ENCODE measurements around the gene THADA.
A peak's percentile ranks its signal among the peaks of the same experiment; 100 is the strongest.
"Not testable (repeated sequence)": the region's sequence is repeated elsewhere in the genome, so short reads cannot be mapped to it uniquely, and the experiment has no call there.

The THADA gene, protein sequence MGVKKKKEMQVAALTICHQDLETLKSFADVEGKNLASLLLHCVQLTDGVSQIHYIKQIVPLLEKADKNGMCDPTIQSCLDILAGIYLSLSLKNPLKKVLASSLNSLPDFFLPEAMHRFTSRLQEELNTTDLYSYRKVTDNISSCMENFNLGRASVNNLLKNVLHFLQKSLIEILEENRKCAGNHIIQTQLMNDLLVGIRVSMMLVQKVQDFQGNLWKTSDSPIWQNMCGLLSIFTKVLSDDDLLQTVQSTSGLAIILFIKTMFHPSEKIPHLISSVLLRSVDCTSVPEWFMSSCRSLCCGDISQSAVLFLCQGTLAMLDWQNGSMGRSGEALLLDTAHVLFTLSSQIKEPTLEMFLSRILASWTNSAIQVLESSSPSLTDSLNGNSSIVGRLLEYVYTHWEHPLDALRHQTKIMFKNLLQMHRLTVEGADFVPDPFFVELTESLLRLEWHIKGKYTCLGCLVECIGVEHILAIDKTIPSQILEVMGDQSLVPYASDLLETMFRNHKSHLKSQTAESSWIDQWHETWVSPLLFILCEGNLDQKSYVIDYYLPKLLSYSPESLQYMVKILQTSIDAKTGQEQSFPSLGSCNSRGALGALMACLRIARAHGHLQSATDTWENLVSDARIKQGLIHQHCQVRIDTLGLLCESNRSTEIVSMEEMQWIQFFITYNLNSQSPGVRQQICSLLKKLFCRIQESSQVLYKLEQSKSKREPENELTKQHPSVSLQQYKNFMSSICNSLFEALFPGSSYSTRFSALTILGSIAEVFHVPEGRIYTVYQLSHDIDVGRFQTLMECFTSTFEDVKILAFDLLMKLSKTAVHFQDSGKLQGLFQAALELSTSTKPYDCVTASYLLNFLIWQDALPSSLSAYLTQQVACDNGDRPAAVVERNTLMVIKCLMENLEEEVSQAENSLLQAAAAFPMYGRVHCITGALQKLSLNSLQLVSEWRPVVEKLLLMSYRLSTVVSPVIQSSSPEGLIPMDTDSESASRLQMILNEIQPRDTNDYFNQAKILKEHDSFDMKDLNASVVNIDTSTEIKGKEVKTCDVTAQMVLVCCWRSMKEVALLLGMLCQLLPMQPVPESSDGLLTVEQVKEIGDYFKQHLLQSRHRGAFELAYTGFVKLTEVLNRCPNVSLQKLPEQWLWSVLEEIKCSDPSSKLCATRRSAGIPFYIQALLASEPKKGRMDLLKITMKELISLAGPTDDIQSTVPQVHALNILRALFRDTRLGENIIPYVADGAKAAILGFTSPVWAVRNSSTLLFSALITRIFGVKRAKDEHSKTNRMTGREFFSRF (N-terminal part only)

DNA sequence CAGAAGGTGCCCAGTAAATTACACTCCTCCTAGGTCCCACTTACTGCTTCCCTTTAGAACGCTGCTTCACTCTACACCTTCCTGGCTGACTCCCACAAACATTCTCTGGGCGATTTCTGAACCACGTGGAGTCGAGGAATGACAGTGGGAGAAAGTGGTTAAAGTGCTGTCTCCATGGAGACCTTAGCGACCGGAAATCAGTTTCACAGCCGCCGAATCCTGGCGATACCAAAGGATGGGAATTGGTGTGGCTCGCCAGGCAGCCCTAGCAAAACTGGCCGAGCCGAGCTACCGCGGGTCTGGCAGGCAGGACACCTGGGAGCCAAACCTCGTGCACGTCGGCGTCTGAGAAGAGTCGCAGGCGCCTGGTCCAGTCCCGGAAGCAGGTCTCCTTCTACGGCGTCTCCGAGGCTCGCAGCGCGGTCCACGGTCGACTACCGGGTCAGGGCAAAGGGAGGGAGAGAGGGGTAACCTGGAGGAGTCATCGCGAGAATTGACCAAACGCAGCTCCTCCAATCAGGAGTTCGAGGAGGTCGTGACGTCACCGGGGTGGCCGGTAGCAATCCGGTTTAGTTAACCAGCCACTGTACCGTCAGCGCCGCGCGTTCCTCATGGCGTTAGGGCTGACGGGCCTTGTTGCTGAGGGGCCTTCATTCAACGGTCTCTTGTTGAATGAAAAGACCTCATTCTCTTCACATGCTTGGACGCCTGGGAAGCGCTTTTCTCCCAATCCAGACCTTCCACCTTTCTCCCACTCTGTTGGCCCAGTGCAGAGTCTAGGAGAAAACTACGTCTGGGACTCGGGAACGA is at the start of gene THADA:
TSS of gene THADA (minus strand) at position 436 of the 810 bp plus-strand sequence. CDS start 3,646 bp downstream, outside the sequence.
- peak; percentile 98 for DNase-seq (ENCODE audit: low spot score)

DNA sequence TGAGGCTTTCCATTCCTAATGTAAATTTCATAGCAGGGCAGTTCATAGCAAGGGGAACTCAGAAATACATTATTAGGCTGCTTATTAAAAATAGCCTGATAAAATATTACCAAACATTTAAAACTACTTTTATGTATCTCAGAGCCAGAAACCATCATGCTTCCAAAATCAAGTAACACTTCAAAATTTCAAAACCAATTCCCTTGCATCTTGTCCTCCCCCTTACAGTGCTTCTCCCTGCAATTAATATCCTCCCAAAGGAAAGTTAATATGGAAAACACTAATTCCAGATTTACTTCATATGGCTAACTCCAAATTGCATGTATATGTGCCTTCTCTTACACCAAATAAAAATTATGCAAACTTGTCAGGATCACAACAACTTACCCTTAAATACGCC is 47.8 kb upstream of the THADA start:
- DNase-seq (ENCODE audit: low spot score), result no peak

DNA sequence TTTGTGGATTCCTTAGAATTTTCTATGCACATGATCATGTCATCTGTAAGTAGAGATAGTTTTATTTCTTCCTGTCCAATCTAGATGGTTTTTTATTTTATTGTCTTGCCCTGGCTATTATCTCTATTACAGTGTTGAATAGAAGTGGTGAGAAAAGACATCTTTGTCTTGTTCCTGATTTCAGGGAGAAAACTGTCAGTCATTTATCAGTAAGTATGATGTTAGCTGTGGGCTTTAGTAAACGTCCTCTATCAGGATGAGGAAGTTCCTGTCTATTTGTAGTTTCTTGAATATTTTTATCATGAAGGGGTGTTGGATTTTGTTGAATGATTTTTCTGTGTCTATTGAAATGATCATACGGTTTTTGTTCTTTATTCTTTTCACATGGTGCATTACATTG is 46.5 kb upstream of the THADA start:
- no peak for DNase-seq (ENCODE audit: low spot score)

DNA sequence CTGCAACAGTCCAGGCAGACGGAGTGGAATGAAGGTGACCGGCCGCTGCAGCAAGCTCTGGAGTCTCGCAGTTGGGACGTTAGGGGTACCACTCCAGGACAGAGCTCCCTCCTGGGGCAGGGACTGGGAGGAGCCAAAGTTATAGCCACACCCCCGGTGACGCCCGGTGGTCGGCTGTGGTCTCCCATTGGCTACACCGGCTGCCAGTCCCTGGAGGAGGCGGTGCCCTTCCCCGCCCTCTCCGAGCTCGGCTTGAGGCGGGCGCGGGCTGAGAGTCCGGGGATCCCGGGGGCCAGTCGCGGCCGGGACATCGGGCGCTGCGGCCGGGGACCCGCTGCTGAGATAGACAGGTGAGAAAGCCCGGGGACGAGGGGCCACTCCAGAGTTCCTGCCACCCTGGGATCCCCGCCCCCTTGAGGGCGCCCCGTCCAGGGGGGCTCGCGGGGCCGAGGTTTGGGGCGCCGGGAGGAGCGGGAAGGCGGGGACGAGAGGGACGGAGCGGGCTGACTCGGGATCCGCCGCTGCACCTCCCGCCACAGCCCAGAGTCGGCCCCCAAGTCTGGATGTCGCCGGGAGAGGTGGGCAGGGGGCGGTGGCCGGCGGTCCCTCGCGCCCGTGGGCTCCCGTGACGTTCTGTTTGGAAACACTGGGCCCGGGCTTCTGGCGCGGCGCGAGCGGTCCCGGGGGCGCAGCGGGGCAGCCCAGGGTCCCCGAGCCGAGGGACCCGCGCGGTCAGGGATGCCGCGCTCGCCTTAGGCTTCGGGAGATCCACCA is 41.4 kb upstream of the THADA start, which contains the start of gene PLEKHH2:
TSS of gene PLEKHH2 (plus strand) at position 231 of the 774 bp plus-strand sequence. CDS start 7,414 bp downstream, outside the sequence.
- DNase-seq (ENCODE audit: low spot score), result peak; percentile 72

DNA sequence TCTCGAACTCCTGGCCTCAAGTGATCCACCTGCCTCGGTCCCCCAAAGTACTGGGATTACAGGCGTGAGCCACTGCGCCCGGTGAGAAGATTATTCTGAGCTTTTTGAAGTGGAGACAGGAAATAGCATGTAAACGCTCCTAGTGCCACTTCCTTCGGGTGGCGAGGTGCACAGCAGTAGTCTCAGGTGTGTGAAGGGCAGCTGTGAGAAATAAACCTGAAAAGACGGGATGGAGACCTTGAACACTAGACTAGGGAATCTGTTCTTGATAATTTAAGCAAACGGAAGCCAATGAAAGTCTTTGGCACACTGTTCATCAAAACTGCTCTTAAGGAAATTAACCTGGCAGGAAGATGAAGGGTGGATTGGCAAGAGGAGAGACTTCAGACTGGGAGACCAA is 40.8 kb upstream of the THADA start:
- DNase-seq (ENCODE audit: low spot score), result no peak

- not testable (repeated sequence) for DNase-seq (ENCODE audit: low spot score)
These were observed 40.3 kb upstream of the THADA start for GRCh38 chr2:43636153-43636552.

DNA sequence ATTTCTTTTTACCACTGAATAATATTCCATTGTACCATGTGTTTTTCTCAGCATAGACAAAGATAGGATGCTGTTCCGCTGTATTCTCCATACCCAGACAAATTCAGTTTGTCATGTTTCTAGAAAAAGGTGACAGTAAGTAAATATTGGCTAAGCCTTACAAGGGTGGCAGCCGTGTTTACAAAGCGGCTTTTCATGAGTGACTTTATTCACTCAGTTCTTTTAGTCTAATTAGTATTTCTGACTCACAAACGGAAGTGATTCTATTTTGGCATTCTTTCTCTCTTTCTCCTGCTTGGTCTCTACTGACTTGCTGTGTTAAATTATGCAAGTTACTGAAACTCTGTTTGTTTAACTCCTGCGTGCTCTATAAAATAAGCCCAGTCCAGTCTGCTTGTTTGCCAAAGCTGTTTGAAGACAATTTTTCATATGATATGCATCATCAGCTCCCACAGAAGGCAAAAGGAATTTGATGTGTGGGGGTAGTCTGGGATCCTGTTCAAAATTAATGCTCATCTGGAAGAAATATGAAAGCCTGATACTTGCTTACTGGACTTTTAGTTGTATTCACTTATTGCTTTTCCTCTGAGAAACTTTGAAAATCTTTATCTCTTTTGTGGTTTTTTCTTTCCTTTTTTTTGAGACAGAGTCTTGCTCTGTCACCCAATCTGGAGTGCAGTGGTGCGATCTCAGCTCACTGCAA is 38.9 kb upstream of the THADA start:
- no peak for DNase-seq (ENCODE audit: low spot score)

- no peak for DNase-seq (ENCODE audit: low spot score)
These were observed 35.9 kb upstream of the THADA start for GRCh38 chr2:43631618-43632317.

DNA sequence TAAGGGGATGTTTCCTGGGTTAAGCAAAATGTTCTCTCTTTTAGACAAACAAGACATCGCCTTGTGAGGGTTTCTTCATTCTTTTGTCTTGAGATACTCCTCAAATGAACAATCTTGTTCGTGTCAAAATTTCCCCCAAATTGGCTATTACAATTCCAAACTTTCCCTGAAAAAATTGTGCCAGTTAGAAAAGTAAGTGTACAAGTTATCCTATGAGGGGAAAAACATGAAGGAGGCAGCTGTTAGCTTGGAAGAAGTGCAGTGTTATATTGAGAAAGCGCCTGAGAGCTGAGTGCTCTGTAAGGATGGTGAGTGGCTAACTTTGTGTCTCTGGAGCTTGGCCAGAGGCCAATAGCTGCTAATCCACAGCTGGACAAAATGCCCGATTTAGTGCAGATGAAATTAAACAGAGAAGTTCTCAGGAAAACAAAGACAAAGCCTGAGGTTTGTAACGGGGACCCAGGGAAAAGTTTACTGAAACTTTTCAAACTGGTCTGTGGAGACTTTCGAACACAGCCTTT is 27.2 kb upstream of the THADA start:
- no peak for DNase-seq (ENCODE audit: low spot score)

DNA sequence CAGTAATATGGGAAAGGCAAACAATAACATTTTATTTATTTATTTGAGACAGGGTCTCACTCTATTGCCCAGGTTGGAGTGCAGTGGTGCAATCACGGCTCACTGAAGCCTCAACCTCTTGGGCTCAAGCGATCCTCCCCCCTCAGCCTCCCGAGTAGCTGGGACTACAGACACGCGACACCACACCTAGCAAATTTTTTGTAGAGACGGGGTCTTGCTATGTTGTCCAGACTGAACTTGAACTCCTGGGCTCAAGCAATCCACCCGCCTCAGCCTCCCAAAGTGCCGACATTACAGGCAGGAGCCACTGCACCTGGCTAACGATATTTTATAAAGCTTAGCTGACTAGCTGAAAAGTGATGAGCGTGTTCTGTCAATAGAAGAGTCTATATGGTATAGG is 23.7 kb upstream of the THADA start:
- DNase-seq (ENCODE audit: low spot score), result no peak

GRCh38 chr2:43616967-43617680 is 21.3 kb upstream of the THADA start:
- no peak for DNase-seq (ENCODE audit: low spot score)

DNA sequence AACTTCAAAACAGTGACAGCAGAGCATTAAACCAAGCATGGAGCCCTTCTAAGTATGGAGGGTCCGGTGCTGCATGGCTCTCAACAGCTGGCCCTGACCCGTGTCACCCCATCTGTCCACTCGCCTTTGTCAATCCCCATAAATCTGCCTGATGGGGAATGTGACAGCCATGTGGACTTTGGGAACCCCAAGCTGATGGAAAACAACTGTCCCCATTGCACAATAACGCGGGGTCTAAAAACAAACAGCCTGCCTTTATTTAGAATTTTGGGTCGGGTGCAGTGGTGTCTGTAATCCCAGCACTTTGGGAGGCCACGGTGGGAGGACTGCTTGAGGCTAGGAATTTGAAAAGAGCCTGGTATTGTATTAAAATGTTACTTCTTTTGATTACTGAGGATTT is 17.1 kb upstream of the THADA start:
- DNase-seq (ENCODE audit: low spot score), result no peak

DNA sequence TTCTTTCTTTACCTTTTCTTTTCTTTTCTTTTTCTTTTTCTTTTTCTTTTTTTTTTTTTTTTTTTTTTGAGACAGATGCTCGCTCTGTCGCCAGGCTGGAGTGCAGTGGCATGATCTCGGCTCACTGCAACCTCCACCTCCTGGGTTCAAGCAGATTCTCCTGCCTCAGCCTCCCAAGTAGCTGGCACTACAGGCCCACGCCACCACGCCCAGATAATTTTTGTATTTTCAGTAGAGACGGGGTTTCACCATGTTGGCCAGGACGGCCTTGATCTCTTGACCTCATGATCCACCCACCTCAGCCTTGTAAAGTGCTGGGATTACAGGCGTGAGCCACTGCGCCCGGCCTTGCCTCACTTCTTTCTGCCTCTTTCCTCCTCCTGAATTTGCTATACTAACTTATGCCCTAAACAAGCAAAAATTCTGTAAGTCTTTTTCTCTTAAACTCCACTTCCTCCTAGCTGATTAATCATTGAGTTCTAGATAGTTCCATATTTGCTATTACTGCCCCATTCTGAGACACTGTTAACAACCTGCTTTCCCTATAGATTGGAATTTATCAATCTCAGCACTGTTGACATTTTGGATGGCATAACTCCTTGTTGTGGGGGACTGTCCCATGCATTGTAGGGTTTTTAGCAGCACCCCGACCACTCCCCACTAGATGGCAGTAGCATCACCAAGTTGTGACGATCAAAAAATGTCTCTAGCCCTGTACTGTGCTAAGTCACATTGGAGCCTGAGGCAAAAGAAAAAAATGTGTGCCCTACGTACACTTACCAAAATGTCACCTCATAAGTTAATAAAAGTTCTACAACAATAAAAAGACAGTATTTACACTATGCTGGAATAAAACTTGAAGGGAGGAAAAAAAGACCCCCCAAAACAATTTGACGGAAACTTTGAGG is 16.4 kb upstream of the THADA start:
- peak; percentile 64 for DNase-seq (ENCODE audit: low spot score)

- no peak for DNase-seq (ENCODE audit: low spot score)
These were observed 14.5 kb upstream of the THADA start for GRCh38 chr2:43610361-43610760.

DNA sequence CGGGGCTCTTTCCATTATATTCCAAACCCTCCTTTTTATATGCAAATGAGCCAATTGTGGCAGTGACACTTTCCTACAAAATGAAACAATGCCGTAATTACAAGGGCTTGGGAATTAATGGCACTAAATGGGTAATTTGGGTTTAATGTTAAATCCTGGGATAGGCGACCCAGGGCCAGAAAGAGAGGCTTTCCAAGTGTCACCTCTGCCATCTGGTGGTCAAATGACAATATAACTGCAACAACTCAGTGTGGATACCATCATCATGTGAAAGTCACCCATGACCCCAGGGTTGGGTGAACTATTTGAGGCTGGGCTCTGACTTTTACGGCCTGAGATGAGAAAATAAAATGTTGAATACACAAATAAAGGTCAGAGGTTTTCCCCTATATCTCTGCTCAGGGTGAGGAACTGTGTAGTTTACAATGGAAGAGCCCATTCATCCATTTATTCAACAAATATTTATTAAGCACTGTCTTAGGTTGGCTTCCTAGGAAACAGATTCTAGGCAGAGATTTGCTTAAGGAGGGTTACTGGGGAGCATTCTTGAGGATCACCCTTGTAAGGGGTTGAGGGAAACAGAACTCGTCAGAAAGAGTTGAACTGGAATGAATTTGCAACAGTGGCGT is 13.6 kb upstream of the THADA start:
- peak; percentile 60 for DNase-seq (ENCODE audit: low spot score)

DNA sequence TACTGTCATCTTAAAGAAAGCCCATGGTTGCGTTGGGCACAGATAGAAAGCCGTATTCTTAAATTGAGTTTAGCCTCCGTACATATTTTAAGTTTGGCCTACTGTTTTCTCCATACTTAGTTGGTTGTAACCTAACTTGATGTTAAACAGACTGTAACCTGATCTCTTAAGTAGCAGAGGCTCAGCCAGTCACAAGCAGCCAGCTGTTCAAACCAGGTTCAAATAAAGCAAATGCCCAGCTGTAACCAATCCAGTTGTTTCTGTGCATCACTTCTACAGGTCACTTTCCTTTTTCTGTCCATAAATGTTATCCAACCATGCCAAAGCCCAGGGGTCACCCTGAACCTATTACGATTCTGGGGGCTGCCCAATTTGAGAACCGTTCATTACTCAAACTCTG is 10.0 kb upstream of the THADA start:
- DNase-seq (ENCODE audit: low spot score), result no peak

Data from hematopoietic multipotent progenitor cell treated with erythropoietin and hydrocortisone succinate and interleukin-3 and kit ligand, for 15 days (in vitro differentiated cells).